AG09319 (cell line): ENCODE results near the gene DDR2.
"Not testable (repeated sequence)": the region's sequence is repeated elsewhere in the genome, so short reads cannot be mapped to it uniquely, and the experiment has no call there.

Experiments used
- DNase-seq: peaks from one replicate; pipeline ENCODE4 v3.0.0-alpha.2; 2010; ENCODE audit warnings: low read depth; ENCODE audit errors: extremely low read depth
- TF ChIP-seq, protein P1 (sequence below): IDR thresholded peaks from 2 replicates; pipeline ENCODE4 v1.5.1; 2011; ENCODE audit warnings: low read depth, mild to moderate bottlenecking, inconsistent platforms, low read length, moderate library complexity

DDR2 gene

DNA sequence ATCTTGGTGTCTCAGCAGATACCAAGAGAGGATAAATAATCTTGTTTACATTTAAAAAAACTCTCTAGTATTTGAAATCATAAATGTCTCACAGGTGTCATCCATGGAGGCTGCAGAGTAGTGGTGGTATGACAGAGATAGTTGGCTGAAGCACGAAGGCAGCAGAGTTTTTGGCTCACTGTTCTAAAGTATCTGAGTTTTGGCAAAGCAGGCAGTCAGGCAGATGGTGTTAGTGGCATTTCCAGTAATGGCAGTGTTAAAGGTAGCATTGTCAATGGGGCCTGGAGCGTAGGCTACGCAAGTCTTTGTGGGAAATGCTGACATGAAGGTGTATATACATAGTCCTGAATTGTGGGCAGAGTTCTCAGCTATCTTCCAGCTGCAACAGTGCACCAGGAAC, 89.8 kb downstream of the DDR2 start:
- TF ChIP-seq, protein P1, sequence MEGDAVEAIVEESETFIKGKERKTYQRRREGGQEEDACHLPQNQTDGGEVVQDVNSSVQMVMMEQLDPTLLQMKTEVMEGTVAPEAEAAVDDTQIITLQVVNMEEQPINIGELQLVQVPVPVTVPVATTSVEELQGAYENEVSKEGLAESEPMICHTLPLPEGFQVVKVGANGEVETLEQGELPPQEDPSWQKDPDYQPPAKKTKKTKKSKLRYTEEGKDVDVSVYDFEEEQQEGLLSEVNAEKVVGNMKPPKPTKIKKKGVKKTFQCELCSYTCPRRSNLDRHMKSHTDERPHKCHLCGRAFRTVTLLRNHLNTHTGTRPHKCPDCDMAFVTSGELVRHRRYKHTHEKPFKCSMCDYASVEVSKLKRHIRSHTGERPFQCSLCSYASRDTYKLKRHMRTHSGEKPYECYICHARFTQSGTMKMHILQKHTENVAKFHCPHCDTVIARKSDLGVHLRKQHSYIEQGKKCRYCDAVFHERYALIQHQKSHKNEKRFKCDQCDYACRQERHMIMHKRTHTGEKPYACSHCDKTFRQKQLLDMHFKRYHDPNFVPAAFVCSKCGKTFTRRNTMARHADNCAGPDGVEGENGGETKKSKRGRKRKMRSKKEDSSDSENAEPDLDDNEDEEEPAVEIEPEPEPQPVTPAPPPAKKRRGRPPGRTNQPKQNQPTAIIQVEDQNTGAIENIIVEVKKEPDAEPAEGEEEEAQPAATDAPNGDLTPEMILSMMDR: no peak
- no peak for DNase-seq

DNA sequence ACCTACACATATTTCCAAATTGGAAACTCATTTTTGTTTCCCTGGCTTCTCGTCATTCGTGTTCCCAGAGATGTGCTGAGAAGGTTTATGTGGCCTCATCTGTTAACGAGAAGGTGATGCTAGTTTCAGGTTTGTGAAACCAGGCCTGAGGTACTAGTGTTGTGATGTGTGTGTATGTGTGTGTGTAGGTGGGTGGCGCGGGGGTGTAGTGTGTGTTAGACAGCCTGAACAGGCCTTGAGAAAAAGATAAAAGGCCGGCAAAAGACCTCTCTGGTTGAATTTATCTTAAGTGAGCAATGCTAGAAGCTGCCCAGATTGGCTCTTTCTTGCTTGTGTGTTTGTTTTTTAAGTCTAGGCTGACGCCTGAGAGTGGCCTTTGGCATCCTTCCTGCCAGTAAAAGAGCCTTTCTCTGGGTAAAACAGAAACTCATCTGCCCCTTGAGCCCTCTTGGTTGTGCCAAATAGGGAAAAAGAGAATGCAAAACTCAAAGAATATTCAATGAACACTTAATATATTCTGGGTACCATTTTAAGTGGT, 92.4 kb downstream of the DDR2 start:
- no peak for DNase-seq
- TF ChIP-seq, protein P1: no peak

DNA sequence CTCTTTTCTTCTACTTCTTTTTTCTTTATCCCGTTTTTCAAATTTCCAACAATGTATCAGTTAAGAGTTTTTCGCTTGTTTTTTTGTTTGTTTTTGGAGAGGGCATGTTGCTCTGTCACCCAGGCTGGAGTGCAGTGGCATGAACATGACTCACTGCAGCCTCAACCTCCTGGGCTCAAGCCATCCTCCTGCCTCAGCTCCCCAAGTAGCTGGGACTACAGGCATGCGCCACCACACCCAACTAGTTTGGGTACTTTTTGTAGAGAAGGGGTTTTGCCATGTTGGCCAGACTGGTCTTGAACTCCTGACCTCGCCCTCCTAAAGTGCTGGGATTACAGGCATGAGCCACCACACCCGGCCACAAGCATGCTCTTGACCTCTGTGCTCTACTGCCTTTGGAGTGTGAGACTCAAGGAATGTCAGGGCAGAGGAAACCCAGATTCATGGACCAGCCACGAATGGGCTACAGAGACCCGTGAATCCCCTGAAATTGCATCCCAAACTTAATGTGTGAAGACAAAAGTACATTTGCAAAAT, 93.1 kb downstream of the DDR2 start:
- TF ChIP-seq, protein P1: no peak
- DNase-seq: no peak

DNA sequence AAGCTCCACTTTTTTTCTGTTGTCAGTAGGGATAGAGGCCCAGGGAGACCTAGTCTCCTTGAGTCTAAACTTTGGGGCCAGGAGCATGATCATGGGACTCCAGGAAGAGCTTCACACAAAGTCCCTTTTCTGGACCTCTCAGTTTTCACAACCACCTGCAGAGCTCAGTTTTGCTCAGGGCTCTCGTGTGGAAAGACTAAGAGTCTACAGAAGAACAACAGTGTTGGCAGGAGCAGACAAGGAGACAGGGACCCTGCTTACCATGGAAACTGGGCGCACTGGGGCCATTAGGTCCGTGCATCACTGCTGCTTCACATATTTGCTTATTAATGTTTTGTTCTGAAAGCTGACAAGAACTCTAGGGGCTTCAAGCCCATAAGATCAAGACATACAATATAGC, 94.3 kb downstream of the DDR2 start:
- no peak for DNase-seq

DNA sequence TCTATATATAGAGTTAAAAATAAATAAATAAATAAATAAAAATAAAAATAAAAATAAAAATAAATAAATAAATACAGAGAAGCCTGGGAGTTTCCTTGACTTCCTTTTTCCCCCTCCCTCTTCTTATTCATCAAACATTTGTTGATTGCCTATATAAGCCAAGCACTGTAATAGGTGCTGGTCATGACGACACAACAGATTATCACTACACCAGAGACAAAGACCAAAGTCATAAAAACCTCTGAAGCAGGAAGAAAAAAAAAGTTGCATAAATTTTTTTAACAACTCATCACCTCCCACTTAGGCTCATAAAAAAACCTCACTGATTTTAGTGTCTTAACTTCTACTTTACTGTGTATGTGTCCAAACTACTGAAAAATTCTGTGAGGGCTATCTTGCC, 95.2 kb downstream of the DDR2 start:
- DNase-seq: not testable (repeated sequence)

More for the DNA sequence above, 94.3 kb downstream of the DDR2 start:
- TF ChIP-seq, protein P1: no peak

DNA sequence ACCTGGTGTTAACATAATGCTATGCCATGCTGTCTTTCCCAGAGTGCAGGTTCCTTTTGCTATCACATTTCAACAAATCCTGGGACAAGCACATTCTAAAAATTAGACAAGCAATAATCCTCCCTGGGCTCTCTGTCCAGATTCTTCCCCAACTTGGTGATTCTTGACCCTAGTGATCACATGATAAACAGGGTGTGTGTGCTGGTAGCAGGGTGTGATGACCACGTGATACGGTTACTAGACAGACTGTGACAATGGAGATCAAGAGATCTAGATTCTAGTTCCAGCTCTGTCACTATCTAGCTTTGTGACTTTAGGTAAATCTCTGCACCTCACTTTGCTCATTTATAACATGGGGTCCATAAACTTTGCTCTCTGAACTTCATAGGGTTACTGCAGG, 96.3 kb downstream of the DDR2 start:
- no peak for DNase-seq
- TF ChIP-seq, protein P1: no peak

DNA sequence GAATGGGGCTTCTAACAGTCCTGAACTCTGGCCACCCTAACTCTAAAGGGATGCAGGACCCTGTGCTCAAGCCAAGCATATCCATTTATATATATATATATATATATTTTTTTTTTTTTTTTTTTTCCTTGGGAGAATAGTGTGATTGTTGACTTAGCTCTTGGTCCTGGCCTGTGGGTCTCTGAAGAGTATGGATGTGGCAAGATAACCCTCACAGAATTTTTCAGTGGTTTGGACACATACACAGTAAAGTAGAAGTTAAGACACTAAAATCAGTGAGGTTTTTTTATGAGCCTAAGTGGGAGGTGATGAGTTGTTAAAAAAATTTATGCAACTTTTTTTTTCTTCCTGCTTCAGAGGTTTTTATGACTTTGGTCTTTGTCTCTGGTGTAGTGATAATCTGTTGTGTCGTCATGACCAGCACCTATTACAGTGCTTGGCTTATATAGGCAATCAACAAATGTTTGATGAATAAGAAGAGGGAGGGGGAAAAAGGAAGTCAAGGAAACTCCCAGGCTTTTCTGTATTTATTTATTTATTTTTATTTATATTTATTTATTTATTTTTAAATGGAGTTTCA, 97.0 kb downstream of the DDR2 start:
- DNase-seq: not testable (repeated sequence)

DNA sequence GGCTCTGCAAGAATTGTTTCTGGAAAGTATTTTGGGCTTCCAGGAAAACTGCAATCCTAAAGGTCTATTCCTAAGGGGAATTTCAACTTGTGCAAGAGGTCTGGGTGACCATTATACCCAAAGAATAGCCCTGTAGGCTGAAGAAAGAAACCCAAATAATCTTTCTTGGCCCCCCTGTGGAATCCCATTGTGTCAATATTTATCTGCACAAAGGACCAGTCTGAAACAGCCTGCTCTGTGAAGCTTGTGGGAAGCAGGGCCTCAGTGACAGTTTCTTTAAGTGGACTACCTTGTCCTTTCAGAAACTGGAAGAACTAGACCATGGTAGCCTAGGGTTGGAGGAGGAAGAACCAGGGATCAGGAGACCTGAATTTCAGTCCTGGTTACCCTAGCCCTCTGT, 99.8 kb downstream of the DDR2 start:
- DNase-seq: no peak

More for the DNA sequence above, 99.8 kb downstream of the DDR2 start:
- TF ChIP-seq, protein P1: no peak
